Measurements from ENCODE around the gene HNRNPR. TPM values are rescaled to one million over a fixed set of nuclear protein-coding genes. Genes with fewer than 3 reads are reported as not detected.

HNRNPR gene
- total RNA-seq, 1 donor: 119 TPM

- peak overlapping the region; percentile 76 for H3K4me3 ChIP-seq (ENCODE audit: low read depth, low read length)
- no peak for TF ChIP-seq CTCF (IDR thresholded peaks at IDR 0.05; ENCODE audit: insufficient read depth, low read depth, low read length)
- DNase-seq (ENCODE audit: low read depth): peak; percentile 69
These were observed 618 bp downstream of the HNRNPR start for GRCh38 chr1:23343221-23344110.

DNA sequence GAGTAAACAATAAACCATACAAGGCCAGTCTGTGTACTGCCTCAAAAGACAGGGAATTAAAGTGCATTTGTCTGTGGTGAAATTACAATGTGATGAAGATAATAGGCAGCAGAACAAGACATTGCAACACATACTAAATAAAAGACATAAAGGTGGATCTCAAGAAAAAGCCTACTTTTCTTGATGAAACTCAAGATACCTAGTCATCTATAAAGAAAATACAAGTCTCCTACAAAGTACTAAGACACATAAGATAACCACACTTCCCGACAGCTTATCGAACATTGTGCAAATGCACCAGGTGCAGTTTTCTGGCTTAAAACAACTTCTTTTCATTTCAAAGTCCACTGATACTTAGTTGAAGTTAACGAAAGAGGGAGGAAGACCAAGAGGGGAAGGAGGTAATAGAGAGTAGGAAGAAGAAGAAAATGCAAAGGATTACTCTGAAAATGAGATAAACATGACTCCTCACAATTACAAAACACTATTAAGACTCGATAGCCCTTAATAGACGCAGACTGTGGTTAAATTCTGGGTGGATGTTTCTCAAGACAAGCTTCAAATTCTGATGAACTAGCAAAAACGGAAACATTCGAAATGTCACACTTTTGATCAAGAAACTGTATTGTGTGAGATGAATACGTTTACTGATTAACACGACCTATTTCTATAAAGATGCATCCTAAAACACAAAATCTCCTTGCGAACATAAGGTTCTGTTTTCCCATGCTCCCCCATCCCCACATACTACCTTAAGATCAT, 2.0 kb downstream of the HNRNPR start:
- no peak for TF ChIP-seq CTCF (IDR thresholded peaks at IDR 0.05; ENCODE audit: insufficient read depth, low read depth, low read length)
- DNase-seq (ENCODE audit: low read depth): peak; percentile 48
- peak overlapping the region; percentile 76 for H3K4me3 ChIP-seq (ENCODE audit: low read depth, low read length)

- no peak overlapping the region for H3K4me3 ChIP-seq (ENCODE audit: low read depth, low read length)
- no peak for TF ChIP-seq CTCF (IDR thresholded peaks at IDR 0.05; ENCODE audit: insufficient read depth, low read depth, low read length)
These were observed 4.5 kb downstream of the HNRNPR start for GRCh38 chr1:23339632-23340031.

DNA sequence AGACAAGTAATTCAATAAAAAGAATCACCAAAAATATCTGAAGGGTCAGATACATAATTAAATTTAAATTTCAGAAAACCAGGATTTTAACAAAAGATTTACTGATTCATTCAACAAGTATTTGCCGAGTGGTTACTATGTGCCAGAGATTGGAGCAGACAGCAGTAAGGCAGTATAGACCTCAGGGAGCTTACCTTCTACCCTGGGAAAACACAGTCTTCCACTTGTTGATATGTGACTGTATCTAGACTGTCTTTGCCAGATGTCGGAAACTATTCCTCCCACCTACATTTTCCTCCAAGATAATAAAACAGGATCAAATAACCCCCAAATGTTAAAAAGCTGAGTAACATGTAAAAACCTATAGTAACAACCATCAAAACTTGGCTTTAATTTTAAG, 6.2 kb downstream of the HNRNPR start:
- DNase-seq (ENCODE audit: low read depth): peak; percentile 20
- no peak for TF ChIP-seq CTCF (IDR thresholded peaks at IDR 0.05; ENCODE audit: insufficient read depth, low read depth, low read length)
- H3K4me3 ChIP-seq (ENCODE audit: low read depth, low read length): no peak overlapping the region

More at GRCh38 chr1:23339632-23340031, 4.5 kb downstream of the HNRNPR start:
- no peak for DNase-seq (ENCODE audit: low read depth)

DNA sequence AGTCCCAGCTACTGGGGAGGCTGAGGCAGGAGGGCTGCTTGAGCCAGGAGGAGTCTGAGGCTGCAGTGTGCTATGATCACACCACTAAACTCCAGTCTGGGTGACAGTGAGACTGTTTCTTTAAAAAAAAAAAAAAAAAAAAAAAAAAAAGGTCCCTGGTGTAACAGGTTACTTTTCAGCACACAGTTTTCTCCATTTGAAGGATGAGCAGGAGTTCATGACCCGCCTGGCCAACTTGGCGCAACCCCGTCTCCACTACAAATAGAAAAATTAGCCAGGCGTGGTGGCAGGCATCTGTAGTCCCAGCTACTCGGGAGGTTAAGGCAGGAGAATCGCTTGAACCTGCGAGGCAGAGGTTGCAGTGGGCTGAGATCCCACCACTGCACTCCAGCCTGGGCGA, 12.4 kb downstream of the HNRNPR start:
- H3K4me3 ChIP-seq (ENCODE audit: low read depth, low read length): no peak overlapping the region
- DNase-seq (ENCODE audit: low read depth): no peak
- no peak for TF ChIP-seq CTCF (IDR thresholded peaks at IDR 0.05; ENCODE audit: insufficient read depth, low read depth, low read length)

GRCh38 chr1:23330846-23331245, 13.2 kb downstream of the HNRNPR start:
- peak; percentile 69 for DNase-seq (ENCODE audit: low read depth)
- H3K4me3 ChIP-seq (ENCODE audit: low read depth, low read length): no peak overlapping the region
- no peak for TF ChIP-seq CTCF (IDR thresholded peaks at IDR 0.05; ENCODE audit: insufficient read depth, low read depth, low read length)
